HT1080 (cell line): Measurements from ENCODE around the gene ATRAID. TPM values are rescaled to one million over a fixed set of nuclear protein-coding genes. Genes with fewer than 3 reads are reported as not detected.
"Not testable (repeated sequence)": the region's sequence is repeated elsewhere in the genome, so short reads cannot be mapped to it uniquely, and the experiment has no call there.

Experiments
- DNase-seq: peaks from one replicate; pipeline ENCODE4 v3.0.0-alpha.2; 2015; ENCODE audit warnings: low read depth
- polyA plus RNA-seq, 2 experiments: library from polyadenylated mRNA; depleted of rRNA; stranded (reverse); fragments of >200 nt; gene quantifications; 2 replicates each; pipeline ENCODE4 v1.2.3, GENCODE V29; 2015
- total RNA-seq: library from RNA; depleted of rRNA; stranded (reverse); fragments of >200 nt; shearing (Covaris generic); gene quantifications from 2 replicates; pipeline ENCODE4 v1.2.3, GENCODE V29; 2014; rRNA removed

Gene ATRAID
- 124 and 132 TPM in 2 replicates for total RNA-seq
- polyA plus RNA-seq (2015; cell fraction: cytosol; rRNA removed) = 134 and 143 TPM in 2 replicates
- 102 and 104 TPM in 2 replicates for polyA plus RNA-seq (2015; cell fraction: nucleus; rRNA removed)

GRCh38 chr2:27211943-27212625 is at the start of gene ATRAID, which contains the start of gene SLC5A6:
ATRAID (plus strand) TSS chr2:27212041; CDS start chr2:27212369, 328 bp downstream.
SLC5A6 (minus strand) TSS chr2:27212268; CDS start chr2:27207650, 4,618 bp downstream.
- DNase-seq = peak; percentile 86

GRCh38 chr2:27162151-27163121 is 49.4 kb upstream of the ATRAID start:
- DNase-seq = peak; percentile 62

- DNase-seq = no peak
These were observed 46.7 kb upstream of the ATRAID start for GRCh38 chr2:27164960-27165763.

GRCh38 chr2:27170581-27171337 is 41.1 kb upstream of the ATRAID start:
- no peak for DNase-seq

- no peak for DNase-seq
These were observed 40.4 kb upstream of the ATRAID start for GRCh38 chr2:27171351-27171848.

- DNase-seq = peak; percentile 10
These were observed 37.2 kb upstream of the ATRAID start for GRCh38 chr2:27174638-27175037.

- DNase-seq = no peak
These were observed 36.5 kb upstream of the ATRAID start for GRCh38 chr2:27175330-27175729.

GRCh38 chr2:27175781-27176180 is 36.1 kb upstream of the ATRAID start:
- DNase-seq = not testable (repeated sequence)

GRCh38 chr2:27177441-27178351 is 34.1 kb upstream of the ATRAID start:
- DNase-seq = no peak

GRCh38 chr2:27178469-27178868 is 33.4 kb upstream of the ATRAID start:
- DNase-seq = no peak

GRCh38 chr2:27179344-27180000 is 32.4 kb upstream of the ATRAID start:
- DNase-seq = no peak

- no peak for DNase-seq
These were observed 29.5 kb upstream of the ATRAID start for GRCh38 chr2:27182346-27182745.

GRCh38 chr2:27184115-27184514 is 27.7 kb upstream of the ATRAID start:
- DNase-seq = no peak

GRCh38 chr2:27185331-27186026 is 26.4 kb upstream of the ATRAID start:
- DNase-seq = no peak

- DNase-seq = no peak
These were observed 25.1 kb upstream of the ATRAID start for GRCh38 chr2:27186613-27187345.

- DNase-seq = no peak
These were observed 21.9 kb upstream of the ATRAID start for GRCh38 chr2:27189989-27190388.
